Muscle of back (tissue), 13 donors: ENCODE measurements around the gene KCNJ18. TPM values are rescaled to one million over a fixed set of nuclear protein-coding genes. Genes with fewer than 3 reads are reported as not detected.
"Not testable (repeated sequence)": the region's sequence is repeated elsewhere in the genome, so short reads cannot be mapped to it uniquely, and the experiment has no call there.

Source experiments
- DNase-seq, 3 donors: peaks; one replicate each; pipeline versions ENCODE4 v3.0.0 to v3.0.0-alpha.2; 2013
- long read RNA-seq, 9 donors: transcript quantifications; one replicate each; lab custom pipeline, GENCODE V29; 2026
- polyA plus RNA-seq, 10 donors: library from polyadenylated mRNA; unstranded; fragments of 120-200 nt; gene quantifications; one replicate each; pipeline ENCODE4 v1.2.1, GENCODE V29; 2013; ENCODE audit not compliant: insufficient read length in 10 of 10

Gene KCNJ18
- not detected for polyA plus RNA-seq
- long read RNA-seq, donor 1: 0 reads
- long read RNA-seq, donor 2: 0 reads
- long read RNA-seq, donor 3: 0 reads
- long read RNA-seq, donor 4: 0 reads
- long read RNA-seq, donor 5: 0 reads
- long read RNA-seq, donor 6: 0 reads
- long read RNA-seq, donor 7: 0 reads
- long read RNA-seq, donor 8: 0 reads
- long read RNA-seq, donor 9: 0 reads

DNA sequence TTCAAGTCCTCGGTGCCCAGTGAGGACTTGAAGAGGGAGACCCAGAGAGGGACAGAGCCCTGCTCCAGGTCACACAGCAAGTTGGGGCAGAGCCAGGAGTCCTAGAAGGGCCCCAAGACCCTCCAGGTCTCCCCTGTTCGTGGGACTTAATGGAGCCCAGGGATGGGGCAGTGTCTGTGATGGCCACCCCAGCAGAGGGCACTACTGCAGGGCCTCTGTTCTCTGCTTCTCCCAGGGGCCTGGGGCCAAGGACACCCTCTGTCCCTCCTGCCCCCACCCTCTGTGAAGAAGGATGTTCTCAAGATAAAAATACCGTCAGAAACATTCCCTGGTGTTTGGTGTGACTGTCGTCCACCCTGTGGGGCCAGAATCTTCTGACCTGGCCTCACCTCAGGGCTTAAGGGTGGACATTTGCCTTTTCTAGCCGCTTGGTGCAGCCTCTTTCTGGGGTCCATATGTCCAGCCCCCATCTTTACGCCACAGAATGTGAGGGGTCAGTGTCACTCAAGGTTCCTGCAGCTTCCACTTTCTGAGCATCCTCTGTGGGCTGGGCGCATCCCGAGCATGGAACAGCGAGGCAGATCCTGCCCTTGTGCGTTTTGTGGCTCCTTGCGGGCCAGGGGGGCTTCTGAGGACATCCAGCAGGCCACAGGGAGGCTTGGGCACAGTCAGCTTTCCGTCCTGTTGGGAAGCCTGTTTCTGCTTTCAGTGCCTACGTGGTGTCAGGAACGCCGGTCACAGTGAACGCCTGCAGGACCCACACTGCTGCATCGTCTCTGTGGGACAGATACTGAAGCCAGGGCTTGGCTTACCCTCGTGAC is at the start of gene KCNJ18:
Gene KCNJ18 (plus strand): TSS at position 641 of the 821 bp plus-strand sequence. CDS start 10,264 bp downstream, outside the sequence.
- not testable (repeated sequence) for DNase-seq

DNA sequence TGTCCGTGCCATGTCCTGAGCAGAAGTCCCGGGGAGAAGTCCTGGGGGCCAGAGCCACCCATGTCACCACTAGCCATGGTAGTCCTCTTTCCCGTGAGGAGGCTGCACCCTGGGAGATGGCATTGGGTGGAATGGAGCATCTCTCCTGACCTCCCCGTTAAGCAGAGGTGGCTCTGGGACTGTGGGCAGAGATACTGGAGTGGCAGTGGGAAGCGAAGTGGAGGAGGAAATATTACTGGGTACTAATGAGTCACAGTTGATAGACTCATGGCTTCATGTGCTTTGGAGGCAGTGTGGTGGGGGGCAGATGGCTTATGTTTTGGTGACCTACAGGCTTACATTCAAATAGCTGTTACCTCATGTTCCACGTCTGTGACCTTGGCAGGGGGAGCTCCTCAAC is 44.2 kb upstream of the KCNJ18 start:
- not testable (repeated sequence) for DNase-seq

DNA sequence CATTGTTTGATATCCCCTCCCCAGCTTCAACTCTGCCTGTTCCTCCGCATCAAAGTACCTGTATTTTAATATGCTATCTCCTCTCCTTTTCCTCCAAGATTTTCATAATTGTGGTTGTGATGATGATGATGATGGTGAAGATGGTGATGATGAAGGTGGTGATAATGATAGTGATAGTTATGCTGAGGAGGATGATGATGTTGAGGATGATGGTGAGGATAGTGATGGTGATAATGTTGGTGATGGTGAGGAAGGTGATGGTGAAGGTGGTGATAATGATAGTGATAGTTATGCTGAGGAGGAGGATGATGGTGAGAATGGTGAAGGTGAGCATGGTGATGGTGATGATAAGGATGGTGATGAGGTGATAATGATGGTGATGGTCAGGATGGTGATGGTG is 42.3 kb upstream of the KCNJ18 start:
- not testable (repeated sequence) for DNase-seq

DNA sequence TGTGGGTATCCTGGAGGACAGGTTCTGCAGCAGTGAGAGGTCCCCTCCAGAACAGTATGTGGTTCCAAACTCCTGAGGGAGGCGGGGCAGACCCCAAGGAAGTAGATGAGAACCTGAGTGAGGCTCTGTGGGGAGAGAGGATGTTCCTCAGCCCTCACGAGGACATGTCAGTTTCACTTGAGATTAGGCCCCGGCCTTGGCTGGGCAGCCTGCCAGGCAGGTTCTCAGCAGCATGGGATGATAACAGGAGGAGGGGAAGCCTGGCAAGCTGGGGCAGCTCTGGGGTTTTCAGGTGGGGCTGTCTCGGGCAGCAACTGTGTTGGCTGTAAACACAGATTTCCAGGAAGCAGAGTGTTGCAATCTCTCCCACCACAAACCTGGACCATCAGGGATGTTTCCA is 40.3 kb upstream of the KCNJ18 start:
- DNase-seq: not testable (repeated sequence)

DNA sequence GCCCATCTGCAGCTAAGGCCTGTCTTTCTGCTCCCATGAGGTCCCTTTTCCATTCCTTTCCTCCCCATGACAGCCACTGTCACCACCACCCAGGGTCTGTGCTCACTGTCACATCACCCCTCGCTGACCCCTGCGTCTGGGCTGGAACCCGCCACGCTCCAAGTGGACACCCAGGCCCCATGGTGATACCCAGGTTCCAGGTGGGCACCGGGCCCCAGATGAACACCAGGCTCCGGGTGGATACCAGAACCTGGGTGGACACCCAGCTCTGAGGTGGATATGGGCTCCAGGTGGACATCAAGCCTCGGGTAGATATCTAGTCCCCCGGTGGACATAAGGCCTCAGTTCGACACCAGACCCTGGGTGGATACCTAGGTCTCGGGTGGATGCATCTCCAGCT is 39.1 kb upstream of the KCNJ18 start:
- not testable (repeated sequence) for DNase-seq

DNA sequence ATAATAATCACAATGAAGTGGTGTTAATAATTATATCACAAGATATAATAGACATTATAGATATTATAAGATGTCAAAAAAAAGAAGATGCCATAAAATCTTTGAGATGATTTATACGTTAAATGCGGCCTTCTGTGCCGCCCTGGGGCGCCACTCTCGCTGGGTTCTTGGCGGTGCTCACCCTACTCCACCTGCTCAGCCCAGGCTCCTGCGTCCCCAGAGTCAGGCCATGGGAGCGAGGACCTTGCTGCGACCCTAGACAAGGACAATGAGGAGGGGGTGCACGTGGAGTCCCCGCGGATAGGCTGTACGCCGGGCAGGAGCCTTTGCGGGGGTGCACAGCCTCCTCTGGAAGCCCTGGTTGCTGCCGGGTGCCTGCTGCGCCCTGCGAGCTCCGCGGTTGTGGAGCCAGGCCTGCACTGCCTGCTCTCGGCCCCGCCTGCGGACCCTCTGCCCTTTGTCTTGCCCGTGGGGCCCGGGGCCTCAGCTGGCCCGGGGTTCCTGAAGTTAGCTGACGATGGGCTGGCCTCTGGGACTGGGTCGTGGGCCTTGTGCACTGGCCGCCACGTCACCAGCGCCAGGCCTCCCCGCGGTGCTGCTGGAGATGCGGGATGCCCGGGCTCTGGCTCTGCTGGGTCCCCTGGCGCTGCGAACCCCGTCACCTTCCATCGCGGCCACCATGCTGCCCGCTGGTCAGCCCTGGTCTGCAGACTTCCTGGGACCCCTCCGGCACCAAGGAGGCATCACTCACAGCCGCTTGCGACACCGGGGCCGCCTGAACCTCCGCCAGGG is 35.6 kb upstream of the KCNJ18 start:
- not testable (repeated sequence) for DNase-seq

DNA sequence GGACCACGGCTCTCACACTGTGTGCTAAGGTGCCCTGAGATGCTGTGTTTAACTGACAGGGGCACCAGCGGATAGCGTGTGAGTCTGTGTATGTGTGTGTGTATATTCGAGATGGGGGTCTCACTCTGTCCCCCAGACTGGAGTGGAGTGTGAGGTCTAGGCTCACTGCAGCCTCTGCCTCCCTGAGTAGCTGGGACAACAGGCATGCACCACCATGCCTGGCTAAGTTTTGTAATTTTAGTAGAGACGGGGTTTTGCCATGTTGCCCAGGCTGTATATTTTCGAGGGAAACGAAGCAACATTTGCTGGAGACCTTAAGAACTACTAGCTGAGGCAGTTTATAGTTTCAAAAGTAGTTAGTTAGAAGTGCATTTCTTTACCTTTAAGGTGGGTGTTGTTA is 32.7 kb upstream of the KCNJ18 start:
- not testable (repeated sequence) for DNase-seq

DNA sequence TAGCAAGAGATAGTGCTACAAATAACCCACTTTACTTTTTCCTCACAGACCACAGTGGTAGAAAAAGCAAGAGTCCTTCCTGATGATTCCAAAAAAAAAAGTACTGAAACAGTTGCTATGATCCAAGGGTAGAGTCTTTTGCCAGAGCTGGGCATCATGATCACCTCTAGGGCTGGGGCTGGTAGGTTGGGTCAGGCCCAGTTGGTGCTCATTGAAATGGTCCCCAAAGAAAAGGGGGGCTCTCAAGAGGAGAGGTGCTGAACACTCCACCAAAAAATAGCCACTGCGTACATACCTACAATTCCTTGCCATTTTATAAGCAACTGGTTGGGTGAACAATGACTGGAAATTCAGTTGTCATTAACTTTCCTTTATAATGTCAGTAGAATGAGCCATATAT is 30.9 kb upstream of the KCNJ18 start:
- DNase-seq: not testable (repeated sequence)

DNA sequence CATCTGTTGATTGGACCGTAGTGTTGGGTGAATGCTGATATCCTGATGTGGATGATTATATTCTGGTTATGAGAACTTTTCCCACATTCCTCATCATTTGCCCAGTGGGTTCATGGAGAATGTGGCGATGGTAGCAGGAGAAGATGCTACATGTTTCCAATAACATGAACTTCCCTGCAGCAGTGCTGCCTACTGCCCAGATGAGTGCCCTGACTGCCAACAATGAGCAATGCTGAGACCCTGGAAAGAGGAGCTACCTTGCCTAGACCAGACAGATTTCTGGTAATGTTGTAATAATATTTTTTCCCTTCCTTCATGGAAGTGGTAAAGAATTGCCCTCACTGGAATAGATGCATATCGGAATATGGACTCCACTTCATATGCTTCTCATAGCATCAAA is 29.2 kb upstream of the KCNJ18 start:
- not testable (repeated sequence) for DNase-seq

DNA sequence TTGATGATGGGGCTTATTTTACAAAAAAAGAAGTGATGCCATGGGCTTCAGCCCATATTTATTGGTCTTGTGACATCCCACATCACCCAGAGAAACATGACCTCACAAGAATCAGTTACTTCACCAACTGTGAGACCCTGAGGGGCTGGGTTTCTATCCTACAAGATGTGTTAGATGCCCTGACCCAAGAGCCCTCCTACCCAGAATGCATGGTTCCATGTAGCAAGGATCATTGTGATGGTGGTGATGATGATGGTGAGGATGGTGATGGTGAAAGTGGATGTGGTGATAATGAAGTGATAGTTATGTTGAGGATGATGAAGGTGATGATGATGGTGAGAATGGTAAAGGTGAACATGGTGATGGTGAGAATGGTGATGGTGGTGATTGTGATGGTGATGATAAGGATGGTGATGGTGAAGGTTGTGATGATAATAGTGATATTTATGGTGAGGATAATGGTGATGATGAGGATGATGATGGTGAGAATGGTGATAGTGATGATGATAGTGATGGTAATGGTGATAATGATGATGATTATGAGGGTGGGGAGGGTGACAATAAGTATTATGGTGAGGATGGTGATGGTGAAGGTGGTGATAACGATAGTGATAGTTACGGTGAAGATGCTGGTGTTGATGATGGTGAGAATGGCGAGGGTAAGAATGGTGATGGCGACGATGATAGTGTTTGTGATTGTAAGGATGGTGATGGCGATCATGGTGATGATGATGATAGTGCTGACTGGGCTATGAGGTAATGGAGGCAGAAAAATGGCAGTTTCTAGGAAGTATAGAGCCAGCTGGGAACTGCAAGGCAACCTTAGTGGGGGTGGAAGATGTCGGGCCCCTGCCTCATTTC is 28.5 kb upstream of the KCNJ18 start:
- not testable (repeated sequence) for DNase-seq

DNA sequence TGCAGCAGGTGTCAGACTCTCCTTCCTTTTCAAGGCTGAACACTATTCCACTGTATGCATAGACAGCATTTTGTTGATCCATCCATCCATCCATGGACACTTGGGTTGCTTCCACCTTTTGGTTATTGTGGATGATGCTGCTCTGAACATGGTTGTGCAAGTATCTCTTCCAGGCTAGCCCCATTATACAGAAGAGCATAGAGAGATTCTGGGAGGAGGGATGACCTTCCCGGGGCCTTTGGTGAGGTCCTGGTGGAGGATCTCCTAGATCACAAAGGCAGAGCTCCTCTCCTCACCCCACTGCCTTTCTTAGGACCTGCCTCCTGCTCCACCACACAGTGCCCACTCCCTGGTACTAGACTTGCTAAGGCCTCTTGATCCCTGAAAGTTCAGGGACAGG is 27.2 kb upstream of the KCNJ18 start:
- not testable (repeated sequence) for DNase-seq

DNA sequence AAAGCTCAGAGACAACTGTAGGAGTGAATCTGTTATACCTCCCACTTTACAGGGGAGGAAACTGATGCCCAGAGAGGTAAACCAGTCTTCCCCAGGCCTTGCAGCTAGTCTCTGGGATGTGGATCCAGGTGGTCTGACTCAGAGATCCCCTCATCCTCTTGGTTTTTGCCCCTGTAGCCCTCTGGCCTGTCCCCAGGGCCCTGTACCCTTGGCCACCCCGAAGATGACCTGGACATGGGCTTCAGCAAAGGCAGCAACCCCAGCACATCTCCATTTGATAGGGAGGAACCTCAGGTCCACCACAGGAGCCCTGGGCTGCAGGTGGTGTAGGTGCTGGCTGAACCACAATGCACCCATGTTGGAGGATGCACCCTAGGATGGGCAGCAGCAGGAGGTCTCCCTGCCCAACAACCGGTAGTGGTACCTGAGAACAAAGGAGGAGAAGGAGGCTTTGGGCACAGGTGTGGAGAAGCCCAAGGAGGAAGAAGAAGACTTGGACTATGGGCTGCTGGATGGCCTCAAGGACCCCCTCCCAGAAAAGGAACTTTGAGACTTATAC is 26.3 kb upstream of the KCNJ18 start:
- not testable (repeated sequence) for DNase-seq

DNA sequence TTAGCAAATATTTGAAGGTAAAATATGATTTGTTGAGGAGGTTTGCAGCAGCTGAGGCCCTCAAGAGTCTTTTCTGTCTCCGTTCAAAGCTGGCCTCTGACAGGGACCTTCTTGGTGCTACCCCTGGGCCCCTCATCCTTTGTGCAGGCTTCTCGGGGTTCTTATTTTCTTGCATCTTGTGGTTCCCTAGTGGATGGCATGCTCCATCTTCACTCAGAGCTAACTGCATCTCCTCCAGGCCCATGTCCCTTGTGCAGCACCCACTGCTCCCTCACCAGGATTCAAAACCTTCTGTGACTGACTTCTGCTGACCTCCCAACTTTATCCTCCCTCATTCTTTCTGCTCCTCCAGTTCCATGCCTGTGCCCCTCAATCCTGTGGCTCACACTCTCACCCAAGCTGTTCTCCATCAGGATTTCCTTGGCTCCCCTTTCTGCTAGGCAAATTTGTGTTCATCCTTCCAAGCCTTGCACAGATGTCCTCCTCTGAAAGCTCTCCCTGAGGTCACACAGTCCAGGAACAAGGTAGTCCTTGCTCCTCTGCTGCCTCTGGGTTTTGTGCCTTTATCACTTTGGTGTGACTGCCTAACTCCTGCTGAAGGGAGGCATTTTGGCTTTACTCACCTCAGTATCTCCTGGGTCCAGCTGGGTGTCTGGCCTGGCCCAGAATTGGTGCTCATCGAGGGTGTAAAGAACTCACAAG is 25.5 kb upstream of the KCNJ18 start:
- DNase-seq: not testable (repeated sequence)

DNA sequence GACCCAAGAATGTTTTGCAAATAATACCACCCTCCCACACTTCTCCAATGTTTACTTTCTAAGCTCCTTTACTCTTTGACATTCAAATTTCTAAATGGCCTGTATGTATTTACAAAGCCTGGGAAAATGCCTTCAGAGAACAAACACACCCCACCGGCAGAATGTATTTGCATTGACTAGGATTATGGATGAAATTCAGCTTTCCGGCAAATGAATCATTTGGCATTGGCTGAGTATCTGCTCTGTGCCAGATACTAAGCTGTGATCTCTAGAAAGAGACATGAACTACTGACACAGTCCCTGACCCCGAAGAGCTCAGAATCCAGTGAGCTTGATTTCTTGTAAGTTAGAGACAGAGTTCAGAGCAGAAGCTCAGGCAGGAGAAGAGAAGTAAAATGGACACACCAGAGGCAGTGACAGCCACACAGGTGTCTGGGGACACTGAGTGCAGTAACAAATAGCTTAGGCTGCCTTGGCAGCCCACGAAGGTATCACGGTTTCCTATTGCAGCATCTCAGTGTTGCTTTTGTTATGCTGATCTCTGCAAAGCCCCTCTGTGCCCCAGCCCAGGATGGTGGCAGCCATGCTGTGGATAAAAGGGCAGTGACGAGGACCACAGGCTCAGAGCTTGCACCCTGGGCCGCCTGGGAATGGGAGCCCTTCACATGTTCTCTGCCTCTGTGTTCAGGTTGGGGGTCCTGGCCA is 24.8 kb upstream of the KCNJ18 start:
- DNase-seq: not testable (repeated sequence)

DNA sequence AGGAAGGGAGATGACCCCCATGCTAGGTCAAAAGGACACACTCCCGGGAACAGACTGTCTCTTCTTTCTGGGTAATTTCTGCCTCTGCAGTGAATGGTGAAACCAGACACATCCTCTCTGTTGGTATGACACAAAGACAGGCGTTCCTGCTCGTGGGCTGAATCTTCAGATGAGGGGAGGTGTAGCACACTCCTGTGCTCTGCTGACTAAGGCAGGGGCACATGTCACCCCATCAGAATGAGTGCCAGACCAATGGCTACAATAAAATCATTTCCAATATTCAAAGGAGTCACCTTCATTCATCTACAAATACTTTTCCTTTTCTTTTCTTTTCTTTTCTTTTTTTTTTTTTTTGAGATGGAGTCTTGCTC is 24.2 kb upstream of the KCNJ18 start:
- not testable (repeated sequence) for DNase-seq

DNA sequence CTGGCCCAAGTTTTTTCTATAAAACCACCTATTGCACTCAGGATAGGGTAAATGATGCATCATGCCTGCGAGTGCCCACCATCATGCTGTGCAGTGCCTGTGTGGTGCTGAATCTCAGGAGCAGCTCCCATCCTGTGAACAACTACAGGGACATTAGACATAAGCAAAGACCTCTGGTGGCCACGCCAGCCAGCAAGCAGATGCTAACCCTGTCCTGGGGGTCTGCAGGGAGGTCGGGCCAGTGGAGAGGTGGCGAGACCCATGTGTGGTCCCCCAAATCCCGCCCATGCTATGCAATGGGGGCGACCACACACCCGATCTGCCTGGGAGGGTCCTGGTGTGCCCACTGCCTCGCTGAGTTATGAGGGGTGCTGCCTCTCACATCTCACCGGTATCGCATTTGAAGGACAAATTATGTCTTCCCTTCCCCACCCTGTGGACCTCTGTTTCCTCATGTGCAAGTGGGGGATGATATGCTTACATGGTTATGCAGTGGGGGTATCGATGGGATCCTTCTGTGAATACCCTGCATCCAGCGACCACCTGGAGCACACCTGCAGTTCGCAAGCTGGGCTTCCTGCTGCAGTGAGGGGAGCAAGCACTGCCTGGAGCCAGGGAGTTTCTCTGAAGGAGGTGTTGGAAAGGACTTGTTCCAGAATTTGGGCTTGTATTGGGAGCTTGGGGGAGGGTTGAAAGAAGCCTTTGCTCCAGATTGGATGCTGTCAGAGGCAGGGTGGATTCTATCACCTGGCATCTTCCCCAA is 23.4 kb upstream of the KCNJ18 start:
- DNase-seq: not testable (repeated sequence)

DNA sequence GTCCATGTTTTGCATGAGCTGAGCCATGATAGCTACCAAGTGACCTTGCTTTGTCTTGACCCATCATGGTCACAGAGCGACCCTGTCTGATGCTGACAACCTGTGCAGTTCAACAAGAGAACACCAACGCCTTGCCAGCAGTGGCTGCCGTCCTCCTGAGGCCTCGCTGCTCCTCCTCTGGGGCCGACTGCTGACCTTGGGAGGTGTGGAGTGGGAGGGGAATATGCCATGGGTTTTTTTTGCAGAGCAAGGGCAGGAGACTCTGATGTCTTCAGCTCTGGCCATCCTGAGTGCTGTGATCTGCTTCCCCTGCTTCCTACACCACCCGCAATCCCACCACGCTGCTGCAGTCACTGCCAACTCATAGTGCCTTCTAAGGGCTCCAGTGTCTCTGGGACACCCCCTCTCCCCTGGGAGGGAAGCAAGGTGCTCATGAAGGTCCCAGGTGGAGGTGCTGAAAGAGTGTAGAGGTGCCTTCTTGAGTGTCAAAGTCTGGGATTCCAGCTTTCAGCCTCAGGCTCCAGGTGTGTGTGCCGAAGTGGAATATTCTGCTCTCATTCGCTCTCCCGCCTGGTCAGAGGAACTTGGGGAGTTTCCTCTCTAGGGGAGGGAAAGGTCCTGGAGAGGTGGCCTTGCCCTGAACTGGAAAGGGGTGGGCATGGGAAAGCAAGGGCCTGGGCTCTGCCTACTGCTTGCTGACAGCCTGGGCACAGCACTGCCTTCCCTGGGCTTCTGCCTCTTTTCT is 22.5 kb upstream of the KCNJ18 start:
- not testable (repeated sequence) for DNase-seq
